SK-N-MC (cell line): ENCODE results near the gene RGS2.

Experiments
- EZH2 ChIP-seq: fragments of 200-600 bp; sonication (generic); IDR thresholded peaks from one replicate; pipeline ENCODE4 v1.6.1; 2017; ENCODE audit warnings: antibody characterized with exemption
- FOXP2 ChIP-seq: optimal IDR thresholded peaks from 2 replicates; pipeline ENCODE3; 2011; ENCODE audit warnings: mild to moderate bottlenecking, moderate library complexity; ENCODE audit not compliant: insufficient read depth; ENCODE audit errors: extremely low read length, control extremely low read depth
- POLR2AphosphoS5 ChIP-seq: IDR thresholded peaks from 2 replicates; pipeline ENCODE4 v1.6.1; 2012; ENCODE audit warnings: mild to moderate bottlenecking, low read depth, low read length, borderline replicate concordance

- no peak for TF ChIP-seq POLR2AphosphoS5
- TF ChIP-seq EZH2: no peak
- no peak for TF ChIP-seq FOXP2
Observed at GRCh38 chr1:192783791-192784190, 25.0 kb upstream of the RGS2 start.
